HepG2 (cell line): ENCODE results near the gene LAMA5. TPM values are rescaled to one million over a fixed set of nuclear protein-coding genes. Genes with fewer than 3 reads are reported as not detected.

ENCODE experiments used
- EP300 ChIP-seq, 3 experiments: sonication (generic) in 1 of 3; formaldehyde crosslinking in 1 of 3; IDR thresholded peaks; 2 replicates each; pipeline versions ENCODE4 v1.5.1 to v1.6.1; 2011 to 2020; ENCODE audit warnings: low read depth in 2 of 3, low read length in 2 of 3, borderline replicate concordance in 1 of 3, improper control_type of control experiment in 1 of 3, mild to moderate bottlenecking in 1 of 3, missing genetic modification reagents in 1 of 3, moderate library complexity in 1 of 3
- IRX3 ChIP-seq: sonication (generic); formaldehyde crosslinking; IDR thresholded peaks from 2 replicates; pipeline ENCODE4 v1.8.1; 2023; ENCODE audit warnings: mild to moderate bottlenecking, low read depth, missing genetic modification reagents, borderline replicate concordance
- MTA1 ChIP-seq: sonication (generic); formaldehyde crosslinking; IDR thresholded peaks from 2 replicates; pipeline ENCODE4 v1.4.0; 2020; ENCODE audit warnings: missing genetic modification reagents, mild to moderate bottlenecking, borderline replicate concordance
- PLRG1 ChIP-seq: fragments of 450-650 bp; conservative IDR thresholded peaks from 2 replicates; pipeline ENCODE4 v1.6.1; 2016
- RBM22 ChIP-seq: fragments of 200-400 bp; formaldehyde crosslinking; optimal IDR thresholded peaks from 2 replicates; pipeline ENCODE3; 2017; ENCODE audit warnings: mild to moderate bottlenecking, low read length, moderate library complexity
- RBM39 ChIP-seq: fragments of 200-400 bp; formaldehyde crosslinking; IDR thresholded peaks from one replicate; pipeline ENCODE4 v1.6.1; 2018; ENCODE audit warnings: antibody characterized with exemption, mild to moderate bottlenecking, low read depth, low read length; ENCODE audit not compliant: poor library complexity, severe bottlenecking
- SOX13 ChIP-seq, 3 experiments: fragments of 450-650 bp in 1 of 3; sonication (generic) in 1 of 3; formaldehyde crosslinking in 1 of 3; IDR thresholded peaks in 2 of 3; conservative IDR thresholded peaks in 1 of 3; 2 replicates each; pipeline versions ENCODE4 v1.5.0 to v1.6.1; 2016 to 2020; ENCODE audit warnings: antibody characterized with exemption in 1 of 3, mild to moderate bottlenecking in 1 of 3, missing compliant biosample characterization in 1 of 3, missing genetic modification reagents in 1 of 3, moderate library complexity in 1 of 3
- ZFP36L2 ChIP-seq: sonication (generic); formaldehyde crosslinking; IDR thresholded peaks from 2 replicates; pipeline ENCODE4 v1.4.0; 2020; ENCODE audit warnings: missing genetic modification reagents
- ZNF333 ChIP-seq: sonication (generic); formaldehyde crosslinking; IDR thresholded peaks from 2 replicates; pipeline ENCODE4 v1.4.0; 2020; ENCODE audit warnings: mild to moderate bottlenecking, missing genetic modification reagents, borderline replicate concordance
- ZNF556 ChIP-seq: sonication (generic); formaldehyde crosslinking; IDR thresholded peaks from 2 replicates; pipeline ENCODE4 v1.4.0; 2020; ENCODE audit warnings: mild to moderate bottlenecking, missing genetic modification reagents, borderline replicate concordance
- ZNF646 ChIP-seq: sonication (generic); formaldehyde crosslinking; IDR thresholded peaks from 2 replicates; pipeline ENCODE4 v1.9.0; 2021; ENCODE audit warnings: mild to moderate bottlenecking, missing genetic modification reagents
- polyA plus RNA-seq, 8 experiments: library from polyadenylated mRNA; depleted of rRNA in 3 of 8; stranded (reverse) in 7 of 8; unstranded in 1 of 8; fragments of >200 nt; fragmentation: Illumina TruSeq in 4 of 8; extraction: Trizol in 4 of 8; gene quantifications; 2 replicates each; pipeline versions ENCODE4 v1.2.1 to v1.2.3, GENCODE V29; 2011 to 2016; ENCODE audit warnings: low read depth in 4 of 8, missing spikeins in 1 of 8, mixed read lengths in 1 of 8; ENCODE audit not compliant: insufficient read depth in 1 of 8
- total RNA-seq, 5 experiments: library from RNA; depleted of rRNA; stranded (reverse); fragments of >200 nt; fragmentation: Illumina TruSeq; extraction: Trizol; gene quantifications; 2 replicates each; pipeline ENCODE4 v1.2.3, GENCODE V29; 2016; ENCODE audit warnings: low read depth in 1 of 5

The LAMA5 gene
- total and polyA plus RNA-seq, 2 of the 13 experiments (the other 11 are each of a cell fraction or from before 2014, with no cell fraction given) = 21.0 to 44.7 TPM

GRCh38 chr20:62321975-62322374 lies 45.1 kb downstream of the LAMA5 start (continued):
- no peak for TF ChIP-seq ZNF333 (CRISPR knock-in tag)
- TF ChIP-seq RBM22 = peak; percentile 63
- no peak for TF ChIP-seq PLRG1
- TF ChIP-seq EP300 (IDR thresholded peaks at IDR 0.05; ENCODE audit: low read depth in 2 of 2, low read length in 2 of 2) = no peak
- TF ChIP-seq EP300 (CRISPR knock-in tag; IDR thresholded peaks at IDR 0.05; ENCODE audit: borderline replicate concordance) = 0 out of 2 replicates have a peak, but pooled peaks have one; percentile 19
- no peak for TF ChIP-seq IRX3 (CRISPR knock-in tag)
- TF ChIP-seq SOX13 (IDR thresholded peaks at IDR 0.05) = no peak
- TF ChIP-seq SOX13 (CRISPR knock-in tag; conservative IDR thresholded peaks at IDR 0.05 in 1 of 2, IDR thresholded peaks at IDR 0.05 in 1 of 2) = no peak
- no peak for TF ChIP-seq ZNF646 (CRISPR knock-in tag)
- TF ChIP-seq RBM39 = peak; percentile 17
- no peak for TF ChIP-seq ZNF556 (CRISPR knock-in tag)
- TF ChIP-seq ZFP36L2 (CRISPR knock-in tag) = no peak
- TF ChIP-seq MTA1 = peak; percentile 53; the same call in 1 of the 2 replicates
- TF ChIP-seq, all 625 proteins: peak for 9
